HepG2 (cell line): ENCODE measurements around the gene ZNF468. TPM values are rescaled to one million over a fixed set of nuclear protein-coding genes. Genes with fewer than 3 reads are reported as not detected.

Source experiments
- ATAC-seq: fragments of 200-7000 bp; cut with Tn5 transposase; 3 replicates; pipeline ENCODE4 v1.9.1; 2020; ENCODE audit warnings: mild to moderate bottlenecking, moderate library complexity
- BruUV-seq: library from RNA; stranded (reverse); fragments of 400-500 nt; replicated peaks from 2 replicates; lab custom pipeline; 2021; lab: Mats Ljungman, UMichigan
- CTCF ChIA-PET: fragments of 300-600 bp; formaldehyde crosslinking; extraction: SDS; loops from one replicate; lab custom pipeline; 2021; ENCODE audit warnings: low total read pairs, inconsistent platforms, low intra/inter-chr PET ratio; lab: Yijun Ruan, JAX
- POLR2A ChIA-PET: fragments of 350-600 bp; sonication (Branson Sonifier 250); formaldehyde crosslinking; loops from one replicate; lab custom pipeline; 2020; ENCODE audit warnings: antibody characterized with exemption, inconsistent platforms; lab: Yijun Ruan, JAX
- DNase-seq: peaks from one replicate; pipeline ENCODE4 v3.0.0-alpha.2; 2015; ENCODE audit warnings: low spot score
- FAIRE-seq: peaks from 3 replicates; lab custom pipeline; 2011; peaks lifted over from hg19 to GRCh38; lab: Jason Lieb, UNC
- H2AFZ ChIP-seq: one replicate; pipeline ENCODE4 v1.6.1; 2011; ENCODE audit warnings: low read length, inconsistent platforms
- H3K27ac ChIP-seq: fragments of 300-600 bp; 3 replicates; pipeline ENCODE4 v1.8.0; 2011; ENCODE audit warnings: mixed run types, mild to moderate bottlenecking, mixed read lengths, low read length, inconsistent platforms; ENCODE audit not compliant: insufficient read depth; ENCODE audit errors: extremely low read length
- H3K27me3 ChIP-seq, 2 experiments: fragments of 200-600 bp in 1 of 2; 2 replicates in 1 of 2; 3 replicates in 1 of 2; pipeline versions ENCODE4 v1.6.0 to v1.8.0; 2011; ENCODE audit warnings: low read length in 2 of 2, mild to moderate bottlenecking in 2 of 2, moderate library complexity in 2 of 2, inconsistent platforms in 1 of 2; ENCODE audit not compliant: insufficient read depth in 2 of 2, control insufficient read depth in 1 of 2
- H3K36me3 ChIP-seq, 2 experiments: fragments of 200-600 bp in 1 of 2; replicated peaks in 1 of 2; 2 replicates in 1 of 2; 3 replicates in 1 of 2; pipeline versions ENCODE4 v1.5.1 to v1.8.0; 2011; ENCODE audit warnings: low read length in 2 of 2, inconsistent platforms in 1 of 2; ENCODE audit not compliant: insufficient read depth in 2 of 2, control insufficient read depth in 1 of 2
- H3K4me1 ChIP-seq: 2 replicates; pipeline ENCODE4 v1.5.1; 2012; ENCODE audit warnings: low read length, inconsistent platforms; ENCODE audit not compliant: insufficient read depth
- H3K4me2 ChIP-seq: 2 replicates; pipeline ENCODE4 v1.6.0; 2011; ENCODE audit warnings: low read depth, low read length, inconsistent platforms
- H3K4me3 ChIP-seq, 3 experiments: fragments of 200-600 bp in 1 of 3; sonication (generic), shearing (Covaris generic) in 1 of 3; replicated peaks in 1 of 3; 2 replicates each; pipeline ENCODE4 v1.5.1; 2011 to 2016; ENCODE audit warnings: low read length in 3 of 3, inconsistent platforms in 2 of 3, low read depth in 2 of 3, mild to moderate bottlenecking in 2 of 3, control low read depth in 1 of 3, mixed read lengths in 1 of 3; ENCODE audit not compliant: insufficient read depth in 1 of 3
- H3K79me2 ChIP-seq: one replicate; pipeline ENCODE4 v1.6.1; 2011; ENCODE audit warnings: low read length, inconsistent platforms; ENCODE audit not compliant: insufficient read depth
- H3K9ac ChIP-seq: 2 replicates; pipeline ENCODE4 v1.6.0; 2011; ENCODE audit warnings: mild to moderate bottlenecking, low read depth, low read length, inconsistent platforms; ENCODE audit not compliant: insufficient read depth
- H3K9me3 ChIP-seq: 2 replicates; pipeline ENCODE4 v1.5.1; 2012; ENCODE audit warnings: mild to moderate bottlenecking, low read length
- H4K20me1 ChIP-seq: 2 replicates; pipeline ENCODE4 v1.6.0; 2011; ENCODE audit warnings: inconsistent platforms, mild to moderate bottlenecking, low read length, moderate library complexity; ENCODE audit not compliant: insufficient read depth
- HDAC2 ChIP-seq: sonication (generic); formaldehyde crosslinking; IDR thresholded peaks from 2 replicates; pipeline ENCODE4 v1.4.0; 2020; ENCODE audit warnings: missing genetic modification reagents
- HNRNPL ChIP-seq: fragments of 200-400 bp; formaldehyde crosslinking; IDR thresholded peaks from 2 replicates; pipeline ENCODE4 v1.6.1; 2017; ENCODE audit warnings: mild to moderate bottlenecking, low read depth, low read length
- ISX ChIP-seq: sonication (generic); formaldehyde crosslinking; conservative IDR thresholded peaks from 2 replicates; pipeline ENCODE4 v1.5.0; 2020; ENCODE audit warnings: missing genetic modification reagents
- KLF13 ChIP-seq: sonication (generic); formaldehyde crosslinking; IDR thresholded peaks from 2 replicates; pipeline ENCODE4 v1.4.0; 2020; ENCODE audit warnings: mild to moderate bottlenecking, missing genetic modification reagents
- MED13 ChIP-seq: sonication (generic); formaldehyde crosslinking; IDR thresholded peaks from 2 replicates; pipeline ENCODE4 v1.5.0; 2020; ENCODE audit warnings: missing genetic modification reagents
- ZNF124 ChIP-seq: sonication (generic); formaldehyde crosslinking; IDR thresholded peaks from 2 replicates; pipeline ENCODE4 v1.4.0; 2020; ENCODE audit warnings: missing genetic modification reagents
- ZNF260 ChIP-seq: sonication (generic); formaldehyde crosslinking; IDR thresholded peaks from 2 replicates; pipeline ENCODE4 v1.4.0; 2020; ENCODE audit warnings: missing genetic modification reagents, low read depth, mild to moderate bottlenecking, borderline replicate concordance
- ZNF7 ChIP-seq: IDR thresholded peaks from 2 replicates; pipeline ENCODE4 v1.6.1; 2016; ENCODE audit warnings: missing biosample characterization, missing genetic modification reagents
- WGBS: methylation state at CpG from one replicate; pipeline ENCODE4 v1.1.6; 2017; ENCODE audit warnings: low lambda C conversion rate; 5-methylcytosine and 5-hydroxymethylcytosine counted together
- in situ Hi-C: cut with HindIII; loops from 2 replicates; pipeline ENCODE4 v1.10.0; 2017; ENCODE audit warnings: low pct_unique_long_range_greater_than_20kb; ENCODE audit not compliant: extremely low pct_ligation_motif_present
- intact Hi-C: fragments of 100-400 bp; cut with micrococcal nuclease; formaldehyde crosslinking; loops from one replicate; pipeline ENCODE4 v1.10.0; 2022; ENCODE audit not compliant: unreplicated experiment
- polyA plus RNA-seq, 8 experiments: library from polyadenylated mRNA; depleted of rRNA in 3 of 8; stranded (reverse) in 7 of 8; unstranded in 1 of 8; fragments of >200 nt; fragmentation: Illumina TruSeq in 4 of 8; extraction: Trizol in 4 of 8; gene quantifications; 2 replicates each; pipeline versions ENCODE4 v1.2.1 to v1.2.3, GENCODE V29; 2011 to 2016; ENCODE audit warnings: low read depth in 4 of 8, missing spikeins in 1 of 8, mixed read lengths in 1 of 8; ENCODE audit not compliant: insufficient read depth in 1 of 8
- total RNA-seq, 5 experiments: library from RNA; depleted of rRNA; stranded (reverse); fragments of >200 nt; fragmentation: Illumina TruSeq; extraction: Trizol; gene quantifications; 2 replicates each; pipeline ENCODE4 v1.2.3, GENCODE V29; 2016; ENCODE audit warnings: low read depth in 1 of 5
- TF ChIP-seq, protein P1 (sequence below), 2 experiments: sonication (generic) in 1 of 2; formaldehyde crosslinking in 1 of 2; IDR thresholded peaks; 2 replicates each; pipeline versions ENCODE4 v1.5.1 to v1.6.1; 2011 to 2020; ENCODE audit warnings: borderline replicate concordance in 1 of 2, low read depth in 1 of 2, low read length in 1 of 2, mild to moderate bottlenecking in 1 of 2, missing genetic modification reagents in 1 of 2, moderate library complexity in 1 of 2

The ZNF468 gene
- total and polyA plus RNA-seq, 2 of the 13 experiments (the other 11 are each of a cell fraction or from before 2014, with no cell fraction given) = 8.0 to 19.7 TPM

DNA sequence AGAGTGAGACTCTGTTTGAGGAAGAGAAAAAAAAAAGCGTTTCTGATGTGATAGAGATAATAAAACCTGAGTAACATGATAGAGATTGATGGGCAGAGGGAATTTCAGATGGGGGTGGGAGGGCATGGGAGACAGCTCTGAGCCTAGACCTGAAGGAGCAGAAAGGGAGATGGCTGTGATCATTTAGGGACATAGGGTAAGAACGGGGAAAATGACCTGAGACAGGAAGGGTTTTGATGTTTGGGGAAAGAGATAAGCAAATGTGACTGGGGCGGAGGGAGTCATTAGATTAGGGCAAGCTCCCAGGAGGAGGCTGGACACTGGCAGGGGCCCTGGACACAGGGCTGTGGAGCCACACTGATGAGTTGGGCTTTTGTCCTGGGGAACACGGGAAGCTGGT is 33.9 kb upstream of the ZNF468 start:
- H3K9ac ChIP-seq = no peak overlapping the region
- FAIRE-seq (no peak), DNase-seq (no peak), ATAC-seq (no peak)
- H3K27ac ChIP-seq = no peak overlapping the region
- H2AFZ ChIP-seq = no peak overlapping the region
- H3K27me3 ChIP-seq = no peaks in the 10 kb centered on the region
- H3K4me3 ChIP-seq = no peak overlapping the region
- POLR2A ChIA-PET = no interaction called here
- no peaks in the 10 kb centered on the region for H3K36me3 ChIP-seq
- no peak for TF ChIP-seq ZNF7 (CRISPR knock-in tag)
- TF ChIP-seq, protein P1, sequence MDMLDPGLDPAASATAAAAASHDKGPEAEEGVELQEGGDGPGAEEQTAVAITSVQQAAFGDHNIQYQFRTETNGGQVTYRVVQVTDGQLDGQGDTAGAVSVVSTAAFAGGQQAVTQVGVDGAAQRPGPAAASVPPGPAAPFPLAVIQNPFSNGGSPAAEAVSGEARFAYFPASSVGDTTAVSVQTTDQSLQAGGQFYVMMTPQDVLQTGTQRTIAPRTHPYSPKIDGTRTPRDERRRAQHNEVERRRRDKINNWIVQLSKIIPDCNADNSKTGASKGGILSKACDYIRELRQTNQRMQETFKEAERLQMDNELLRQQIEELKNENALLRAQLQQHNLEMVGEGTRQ (IDR thresholded peaks at IDR 0.05; ENCODE audit: low read depth, low read length) = no peak
- TF ChIP-seq, protein P1 (CRISPR knock-in tag; IDR thresholded peaks at IDR 0.05; ENCODE audit: borderline replicate concordance) = no peak
- TF ChIP-seq KLF13 = no peak
- TF ChIP-seq MED13 (CRISPR knock-in tag) = no peak
- no peak for TF ChIP-seq HDAC2 (CRISPR knock-in tag)
- no peak for TF ChIP-seq HNRNPL
- no peak for TF ChIP-seq ISX (CRISPR knock-in tag)
- TF ChIP-seq ZNF260 (CRISPR knock-in tag) = no peak
- TF ChIP-seq ZNF124 (CRISPR knock-in tag) = no peak
- CTCF ChIA-PET = no interaction called here
- H4K20me1 ChIP-seq = no peaks in the 10 kb centered on the region
- H3K4me1 ChIP-seq = no peaks in the 10 kb centered on the region
- H3K4me2 ChIP-seq = no peak overlapping the region
- H3K9me3 ChIP-seq = peaks cover 13% of the 10 kb centered on the region; the same call in 1 of the 2 replicates
- WGBS = 21% methylated on average over 3 of the region's 4 CpGs
- intact Hi-C loops (no loop called here), in situ Hi-C loops (no loop called here)
- no peaks in the 10 kb centered on the region for H3K79me2 ChIP-seq
- no TSS peak for BruUV-seq
